Keratinocyte (primary cell): Measurements from ENCODE around the gene EXOC6B.

Experiments
- EZH2 ChIP-seq: IDR thresholded peaks from one replicate; pipeline ENCODE4 v1.6.1; 2012; ENCODE audit warnings: inconsistent platforms, mild to moderate bottlenecking, low read length, moderate library complexity
- TF ChIP-seq, protein P1 (sequence below), 3 experiments: IDR thresholded peaks in 1 of 3; conservative IDR thresholded peaks in 1 of 3; optimal IDR thresholded peaks in 1 of 3; 2 replicates in 2 of 3; 3 replicates in 1 of 3; pipeline versions ENCODE3 to v1.5.1; 2011; ENCODE audit warnings: low read length in 3 of 3, mild to moderate bottlenecking in 3 of 3, moderate library complexity in 2 of 3, control low read depth in 1 of 3, inconsistent platforms in 1 of 3; ENCODE audit not compliant: insufficient read depth in 2 of 3; ENCODE audit errors: extremely low read depth in 1 of 3

DNA sequence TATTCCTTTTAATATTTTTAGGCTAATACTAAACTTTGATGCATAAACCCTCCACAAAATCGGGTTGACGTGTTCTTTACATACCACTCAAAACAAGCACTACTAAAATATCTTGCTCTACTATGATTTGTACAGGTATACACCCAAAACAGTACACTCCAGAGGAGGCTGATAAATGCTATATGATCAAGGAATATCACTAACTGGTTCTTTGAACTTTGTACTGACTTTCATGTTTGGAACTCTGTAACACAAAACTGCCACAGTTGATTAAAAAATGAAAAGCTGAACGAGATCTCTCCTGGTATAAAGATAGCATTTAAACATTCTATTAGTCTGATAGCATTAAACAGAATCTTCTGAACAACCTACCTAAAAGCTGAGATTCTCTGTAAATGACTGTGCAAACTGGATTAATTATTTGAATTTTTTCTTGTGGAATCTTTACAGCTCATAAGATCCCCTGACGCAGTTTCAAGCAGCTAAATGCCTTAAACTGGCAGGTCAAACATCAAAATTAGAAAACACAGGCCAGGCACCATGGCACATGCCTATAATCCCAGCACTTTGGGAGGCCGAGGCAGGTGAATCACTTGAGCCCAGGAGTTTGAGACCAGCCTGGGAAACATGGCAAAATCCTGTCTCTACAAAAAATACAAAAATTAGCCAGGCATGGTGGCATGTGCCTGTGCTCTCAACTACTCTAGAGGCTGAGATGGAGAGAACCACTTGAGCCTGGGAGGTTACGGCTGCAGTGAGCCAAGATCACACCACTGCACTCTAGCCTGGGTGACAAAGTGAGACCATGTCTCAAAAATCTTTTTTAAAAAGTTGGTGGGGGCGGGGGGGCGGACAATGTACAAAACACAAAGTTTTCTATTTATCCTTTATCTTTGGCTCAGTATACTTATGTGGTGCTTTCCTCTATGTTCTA, 150.6 kb downstream of the EXOC6B start:
- TF ChIP-seq, protein P1, sequence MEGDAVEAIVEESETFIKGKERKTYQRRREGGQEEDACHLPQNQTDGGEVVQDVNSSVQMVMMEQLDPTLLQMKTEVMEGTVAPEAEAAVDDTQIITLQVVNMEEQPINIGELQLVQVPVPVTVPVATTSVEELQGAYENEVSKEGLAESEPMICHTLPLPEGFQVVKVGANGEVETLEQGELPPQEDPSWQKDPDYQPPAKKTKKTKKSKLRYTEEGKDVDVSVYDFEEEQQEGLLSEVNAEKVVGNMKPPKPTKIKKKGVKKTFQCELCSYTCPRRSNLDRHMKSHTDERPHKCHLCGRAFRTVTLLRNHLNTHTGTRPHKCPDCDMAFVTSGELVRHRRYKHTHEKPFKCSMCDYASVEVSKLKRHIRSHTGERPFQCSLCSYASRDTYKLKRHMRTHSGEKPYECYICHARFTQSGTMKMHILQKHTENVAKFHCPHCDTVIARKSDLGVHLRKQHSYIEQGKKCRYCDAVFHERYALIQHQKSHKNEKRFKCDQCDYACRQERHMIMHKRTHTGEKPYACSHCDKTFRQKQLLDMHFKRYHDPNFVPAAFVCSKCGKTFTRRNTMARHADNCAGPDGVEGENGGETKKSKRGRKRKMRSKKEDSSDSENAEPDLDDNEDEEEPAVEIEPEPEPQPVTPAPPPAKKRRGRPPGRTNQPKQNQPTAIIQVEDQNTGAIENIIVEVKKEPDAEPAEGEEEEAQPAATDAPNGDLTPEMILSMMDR (optimal IDR thresholded peaks at IDR 0.05 in 1 of 3, IDR thresholded peaks at IDR 0.05 in 1 of 3, conservative IDR thresholded peaks at IDR 0.05 in 1 of 3; ENCODE audit: extremely low read depth in 1 of 3, insufficient read depth in 2 of 3, low read length in 3 of 3): no peak
- TF ChIP-seq EZH2: no peak
